GM18519 (cell line): ENCODE results near the gene PPP1R12C.
"Not testable (repeated sequence)": the region's sequence is repeated elsewhere in the genome, so short reads cannot be mapped to it uniquely, and the experiment has no call there.

Experiments used
- ATAC-seq: cut with Tn5 transposase; IDR thresholded peaks from one replicate; pipeline ENCODE4 v1.9.1; 2021; ENCODE audit warnings: mild to moderate bottlenecking, moderate library complexity; ENCODE audit not compliant: unreplicated experiment, low FRiP score

Gene PPP1R12C

DNA sequence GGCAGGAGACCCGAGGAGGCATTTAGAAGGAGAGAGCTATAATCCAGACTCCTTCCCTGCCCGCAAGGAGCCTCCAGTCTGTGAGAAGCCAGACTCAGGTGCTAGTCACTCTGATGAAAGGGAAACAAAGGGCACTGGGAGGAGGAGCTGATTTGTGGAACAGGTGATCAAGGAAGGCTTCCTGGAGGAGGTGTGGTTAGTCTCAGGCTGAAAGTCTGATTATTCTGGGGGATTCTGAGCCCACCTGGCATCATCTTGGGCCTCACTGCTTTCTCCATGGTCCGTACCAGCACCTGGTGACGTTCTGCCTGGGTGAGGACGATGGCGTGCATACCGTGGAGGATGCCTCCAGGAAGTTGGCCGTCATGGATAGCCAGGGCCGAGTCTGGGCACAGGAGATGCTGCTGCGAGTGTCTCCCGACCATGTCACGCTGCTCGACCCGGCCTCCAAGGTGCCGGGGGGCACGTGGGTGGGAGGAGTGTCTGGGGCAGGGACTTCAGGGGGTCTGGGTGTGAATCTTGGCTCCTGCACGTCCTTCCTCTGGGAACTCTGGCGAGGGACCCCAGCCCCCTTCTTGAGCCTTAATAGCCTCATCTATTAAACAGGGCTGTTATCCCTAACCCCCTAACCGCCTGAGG, 37.9 kb downstream of the PPP1R12C start:
- ATAC-seq = no peak

DNA sequence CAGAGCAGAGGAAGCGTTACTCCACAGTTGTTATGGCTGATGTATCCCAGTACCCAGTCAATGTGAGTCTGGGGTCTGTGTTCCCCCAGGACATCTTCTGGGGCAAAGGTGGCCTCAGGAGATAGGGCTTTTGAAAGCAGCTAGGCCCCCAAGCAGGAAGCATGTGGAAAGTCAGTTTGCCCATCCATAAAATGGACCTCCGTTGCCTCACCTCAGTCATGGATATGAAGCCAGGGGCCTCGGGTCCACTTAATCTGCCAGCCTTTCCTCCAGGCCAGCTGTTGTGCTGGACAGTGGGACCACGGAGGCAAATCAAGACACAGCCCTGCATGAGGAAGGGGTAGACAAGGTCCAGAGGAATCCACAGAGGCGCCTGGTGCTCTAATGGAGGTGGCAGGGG, 38.4 kb downstream of the PPP1R12C start:
- ATAC-seq = no peak

DNA sequence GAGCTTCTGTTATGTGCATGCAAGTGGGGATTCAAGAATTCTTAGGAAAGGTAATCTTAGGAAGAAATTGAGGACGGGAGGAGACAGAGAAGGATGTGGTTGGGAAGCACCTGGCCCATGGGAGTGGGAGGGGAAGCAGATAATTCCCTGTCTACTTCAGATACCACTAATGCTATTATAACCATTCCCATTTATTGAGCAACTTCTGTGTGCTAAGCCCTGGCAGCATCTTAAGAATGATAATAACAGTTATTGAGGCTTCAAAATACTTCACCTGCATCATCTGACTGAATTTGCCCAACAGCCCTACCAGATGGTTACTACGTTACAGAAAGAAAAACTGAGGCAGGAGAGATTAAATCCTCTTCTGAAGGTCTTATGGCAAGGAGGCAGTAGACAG, 40.3 kb downstream of the PPP1R12C start:
- no peak for ATAC-seq

- no peak for ATAC-seq
Measured at GRCh38 chr19:55076321-55076720, 41.1 kb downstream of the PPP1R12C start.

DNA sequence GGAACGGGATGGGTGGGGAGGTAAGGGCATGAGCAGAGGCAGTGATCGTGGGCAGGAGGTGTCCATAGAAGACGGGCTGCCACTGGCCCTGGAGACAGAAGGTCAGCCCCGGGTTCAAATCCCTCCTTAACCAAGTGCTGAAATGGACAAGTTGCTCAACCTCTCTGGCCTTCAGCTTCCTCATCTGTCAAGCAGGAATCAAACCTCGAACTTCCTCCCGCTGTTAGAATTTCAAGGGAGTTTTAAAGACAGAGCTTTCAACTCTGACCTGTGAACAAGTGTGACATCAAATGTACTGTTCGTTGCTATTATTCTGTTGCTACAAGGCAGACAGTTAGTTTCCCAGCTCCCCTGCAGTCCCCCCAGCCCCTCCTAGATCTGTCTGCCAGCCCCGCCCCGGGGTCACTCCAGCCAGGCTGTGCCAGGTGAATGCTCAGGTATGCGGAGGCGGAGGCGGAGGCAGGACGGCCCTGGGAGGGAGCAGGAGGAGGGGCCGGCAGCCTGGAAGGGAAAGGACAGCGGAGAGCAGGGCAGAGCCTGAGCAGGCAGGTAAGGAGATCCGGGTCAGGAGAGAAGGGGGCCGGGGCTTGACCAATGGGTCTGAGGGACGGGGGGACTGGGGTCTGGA, 42.0 kb downstream of the PPP1R12C start, which contains the start of gene EPS8L1:
Gene EPS8L1 (plus strand): TSS at position 499 of the 628 bp plus-strand sequence. CDS start 576 bp downstream, outside the sequence.
- ATAC-seq = no peak

- ATAC-seq = no peak
Measured at GRCh38 chr19:55071913-55072312, 45.5 kb downstream of the PPP1R12C start.

- ATAC-seq = no peak
Measured at GRCh38 chr19:55071129-55071502, 46.3 kb downstream of the PPP1R12C start.

- ATAC-seq = no peak
Measured at GRCh38 chr19:55070466-55071128, 46.8 kb downstream of the PPP1R12C start.

- no peak for ATAC-seq
Measured at GRCh38 chr19:55069865-55070197, 47.6 kb downstream of the PPP1R12C start.

DNA sequence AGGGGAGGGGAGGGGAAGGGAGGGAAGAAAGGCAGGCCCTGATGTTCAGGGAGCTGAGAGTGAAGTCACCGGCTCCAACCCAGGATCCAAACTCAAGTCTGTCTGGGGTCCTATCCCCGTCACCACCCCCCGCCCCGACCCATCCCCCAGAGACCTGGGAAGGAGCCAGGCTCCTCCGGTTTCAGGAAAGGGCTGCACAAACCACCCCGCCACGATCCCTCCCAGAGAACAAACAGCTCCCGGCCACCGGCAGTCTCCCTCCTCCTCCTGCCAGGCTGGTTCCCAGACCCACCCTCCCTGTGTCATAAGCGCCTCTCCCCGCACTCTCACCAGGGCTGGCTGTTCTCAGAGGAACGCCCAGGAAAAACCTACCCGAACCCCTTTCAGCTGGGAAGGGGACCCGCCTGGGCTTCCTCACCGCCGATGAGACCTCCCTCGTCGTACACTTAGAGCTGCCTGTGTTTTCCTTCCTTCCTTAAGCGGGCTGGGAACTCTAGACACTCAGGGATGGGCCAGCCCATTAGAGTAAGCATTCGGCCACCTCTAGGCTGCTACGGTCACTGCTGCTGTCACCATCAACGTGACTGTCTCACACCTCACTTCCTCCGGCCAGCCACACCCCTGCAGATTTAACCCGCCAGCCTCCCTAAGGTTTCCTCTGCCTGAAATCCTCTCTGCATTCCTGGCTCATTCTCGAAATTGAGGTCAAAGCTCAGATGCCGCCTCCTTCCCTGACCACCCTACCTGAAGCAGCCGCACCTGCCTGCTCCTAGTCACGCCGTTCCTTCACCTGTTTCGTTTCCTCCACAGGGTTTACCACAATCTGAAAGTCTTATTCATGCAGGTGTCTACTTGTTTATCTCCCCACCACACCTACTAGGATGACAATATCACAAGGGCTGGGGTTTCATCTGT, 48.2 kb downstream of the PPP1R12C start:
- no peak for ATAC-seq

GRCh38 chr19:55067869-55068268, 49.6 kb downstream of the PPP1R12C start:
- no peak for ATAC-seq

GRCh38 chr19:55066107-55066709, 51.2 kb downstream of the PPP1R12C start:
- ATAC-seq = no peak

- ATAC-seq = not testable (repeated sequence)
Measured at GRCh38 chr19:55065516-55065915, 51.9 kb downstream of the PPP1R12C start.

DNA sequence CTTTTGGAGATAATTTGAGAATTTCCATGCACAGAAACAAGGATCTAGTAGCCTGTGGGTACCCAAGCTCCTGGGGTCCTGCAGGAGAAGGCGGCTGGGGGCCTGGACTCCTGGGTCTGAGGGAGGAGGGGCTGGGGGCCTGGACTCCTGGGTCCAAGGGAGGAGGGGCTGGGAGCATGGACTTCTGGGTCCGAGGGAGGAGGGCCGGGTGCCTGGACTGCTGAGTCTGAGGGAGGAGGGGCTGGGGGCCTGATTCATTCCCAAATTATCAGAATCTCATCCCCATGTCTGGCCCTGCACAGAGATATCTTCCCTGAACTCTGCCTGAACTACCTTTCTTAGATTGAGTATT, 54.0 kb downstream of the PPP1R12C start:
- ATAC-seq = no peak

GRCh38 chr19:55062735-55063491, 54.5 kb downstream of the PPP1R12C start, which contains the start of gene RDH13:
Gene RDH13, minus strand, starts transcription at chr19:55063148. Its CDS starts 116 bp downstream, at chr19:55063032.
- ATAC-seq = no peak

DNA sequence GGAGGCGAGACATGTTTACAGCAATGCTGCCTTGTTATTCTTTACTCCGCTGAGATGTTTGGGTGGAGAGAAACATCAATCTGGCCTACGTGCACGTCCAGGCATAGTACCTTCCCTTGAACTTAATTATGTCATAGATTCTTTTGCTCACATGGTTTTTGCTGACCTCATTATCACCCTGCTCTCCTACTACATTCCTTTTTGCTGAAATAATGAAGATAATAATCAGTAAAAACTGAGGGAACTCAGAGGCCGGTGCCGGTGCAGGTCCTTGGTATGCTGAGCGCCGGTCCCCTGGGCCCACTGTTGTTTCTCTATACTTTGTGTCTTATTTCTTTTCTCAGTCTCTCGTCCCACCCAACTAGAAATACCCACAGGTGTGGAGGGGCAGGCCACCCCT, 57.1 kb downstream of the PPP1R12C start:
- ATAC-seq = not testable (repeated sequence)

GRCh38 chr19:55058781-55059610, 58.4 kb downstream of the PPP1R12C start:
- no peak for ATAC-seq

GRCh38 chr19:55056827-55057226, 60.6 kb downstream of the PPP1R12C start:
- ATAC-seq = no peak

- no peak for ATAC-seq
Measured at GRCh38 chr19:55053735-55054134, 63.7 kb downstream of the PPP1R12C start.
